AG09319 (cell line): ENCODE measurements around the gene EPHA5.

Experiments
- DNase-seq: peaks from one replicate; pipeline ENCODE4 v3.0.0-alpha.2; 2010; ENCODE audit warnings: low read depth; ENCODE audit errors: extremely low read depth
- CTCF ChIP-seq: IDR thresholded peaks from 2 replicates; pipeline ENCODE4 v1.5.1; 2011; ENCODE audit warnings: low read depth, mild to moderate bottlenecking, inconsistent platforms, low read length, moderate library complexity

EPHA5 gene

GRCh38 chr4:65589331-65589730 is 81.0 kb downstream of the EPHA5 start:
- DNase-seq = no peak
- TF ChIP-seq CTCF = no peak

- no peak for DNase-seq
- TF ChIP-seq CTCF = no peak
Observed at GRCh38 chr4:65580551-65580950, 89.7 kb downstream of the EPHA5 start.

- no peak for TF ChIP-seq CTCF
- DNase-seq = no peak
Observed at GRCh38 chr4:65566473-65566872, 103.8 kb downstream of the EPHA5 start.

- DNase-seq = no peak
- TF ChIP-seq CTCF = no peak
Observed at GRCh38 chr4:65561164-65561563, 109.1 kb downstream of the EPHA5 start.

GRCh38 chr4:65559270-65559669 is 111.0 kb downstream of the EPHA5 start:
- no peak for DNase-seq
- no peak for TF ChIP-seq CTCF

GRCh38 chr4:65552057-65552456 is 118.2 kb downstream of the EPHA5 start:
- no peak for DNase-seq
- no peak for TF ChIP-seq CTCF

- no peak for DNase-seq
- TF ChIP-seq CTCF = no peak
Observed at GRCh38 chr4:65550500-65550899, 119.8 kb downstream of the EPHA5 start.
